ENCODE results near the gene CNTN5. TPM values are rescaled to one million over a fixed set of nuclear protein-coding genes. Genes with fewer than 3 reads are reported as not detected.

CNTN5 gene
- total RNA-seq, 1 donor from 2014 or later, result 0.15 TPM

DNA sequence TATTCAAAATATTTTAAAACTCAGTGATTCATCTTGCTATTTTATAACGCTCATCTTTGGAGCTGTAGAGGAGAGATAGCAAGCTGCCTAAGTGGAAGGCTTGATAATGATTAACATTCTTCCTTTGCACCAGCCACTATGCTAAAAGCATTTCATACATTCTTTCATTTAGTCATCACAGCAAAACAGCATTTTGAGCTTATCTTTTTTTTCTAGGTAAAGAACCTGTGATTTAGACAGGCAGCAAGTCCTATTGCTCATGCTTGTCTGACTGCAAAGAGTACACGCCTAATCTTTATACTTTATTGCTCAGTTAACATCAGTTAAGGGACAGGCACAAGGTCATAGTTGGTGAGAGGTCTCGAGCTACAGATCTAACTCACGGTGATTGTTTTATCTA lies 953.2 kb downstream of the CNTN5 start:
- no peak for DNase-seq (ENCODE audit: low spot score)
- TF ChIP-seq, protein P1, sequence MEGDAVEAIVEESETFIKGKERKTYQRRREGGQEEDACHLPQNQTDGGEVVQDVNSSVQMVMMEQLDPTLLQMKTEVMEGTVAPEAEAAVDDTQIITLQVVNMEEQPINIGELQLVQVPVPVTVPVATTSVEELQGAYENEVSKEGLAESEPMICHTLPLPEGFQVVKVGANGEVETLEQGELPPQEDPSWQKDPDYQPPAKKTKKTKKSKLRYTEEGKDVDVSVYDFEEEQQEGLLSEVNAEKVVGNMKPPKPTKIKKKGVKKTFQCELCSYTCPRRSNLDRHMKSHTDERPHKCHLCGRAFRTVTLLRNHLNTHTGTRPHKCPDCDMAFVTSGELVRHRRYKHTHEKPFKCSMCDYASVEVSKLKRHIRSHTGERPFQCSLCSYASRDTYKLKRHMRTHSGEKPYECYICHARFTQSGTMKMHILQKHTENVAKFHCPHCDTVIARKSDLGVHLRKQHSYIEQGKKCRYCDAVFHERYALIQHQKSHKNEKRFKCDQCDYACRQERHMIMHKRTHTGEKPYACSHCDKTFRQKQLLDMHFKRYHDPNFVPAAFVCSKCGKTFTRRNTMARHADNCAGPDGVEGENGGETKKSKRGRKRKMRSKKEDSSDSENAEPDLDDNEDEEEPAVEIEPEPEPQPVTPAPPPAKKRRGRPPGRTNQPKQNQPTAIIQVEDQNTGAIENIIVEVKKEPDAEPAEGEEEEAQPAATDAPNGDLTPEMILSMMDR (IDR thresholded peaks at IDR 0.05; ENCODE audit: unreplicated experiment), result no peak
- Mint-ChIP-seq H3K36me3 (ENCODE audit: low read depth, unreplicated experiment) (no peaks in the 10 kb centered on the region), H3K4me1 (ENCODE audit: unreplicated experiment) (peaks cover 1% of the 10 kb centered on the region), H3K27ac (ENCODE audit: unreplicated experiment) (no peak overlapping the region), H3K9me3 (ENCODE audit: unreplicated experiment) (no peaks in the 10 kb centered on the region), H3K4me3 (ENCODE audit: unreplicated experiment) (no peak overlapping the region), H3K27me3 (ENCODE audit: unreplicated experiment) (no peaks in the 10 kb centered on the region)

DNA sequence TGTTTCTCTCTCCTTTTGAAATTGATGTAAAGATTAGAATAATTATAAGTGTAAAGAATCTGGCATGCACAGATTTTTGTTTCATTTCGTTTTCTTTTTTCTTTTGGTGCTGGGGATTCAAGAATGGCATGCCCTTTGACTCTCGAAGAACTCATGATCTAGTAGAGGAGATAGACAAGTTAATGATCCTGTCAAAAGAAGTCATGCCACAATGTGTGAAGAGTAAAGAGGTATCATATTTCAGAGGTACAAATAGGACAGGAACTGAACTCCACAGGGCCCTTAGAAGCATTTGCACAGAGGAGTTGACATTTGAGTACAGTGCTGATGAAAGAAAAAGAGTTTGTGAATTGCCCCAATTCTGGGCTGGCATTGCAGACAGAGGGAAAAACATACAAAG lies 958.3 kb downstream of the CNTN5 start:
- Mint-ChIP-seq H3K27me3 (ENCODE audit: unreplicated experiment) (no peaks in the 10 kb centered on the region), H3K27ac (ENCODE audit: unreplicated experiment) (no peak overlapping the region), H3K4me3 (ENCODE audit: unreplicated experiment) (no peak overlapping the region), H3K4me1 (ENCODE audit: unreplicated experiment) (peaks cover 4% of the 10 kb centered on the region), H3K36me3 (ENCODE audit: low read depth, unreplicated experiment) (no peaks in the 10 kb centered on the region), H3K9me3 (ENCODE audit: unreplicated experiment) (no peaks in the 10 kb centered on the region)
- DNase-seq (ENCODE audit: low spot score), result no peak
- TF ChIP-seq, protein P1 (IDR thresholded peaks at IDR 0.05; ENCODE audit: unreplicated experiment), result no peak

DNA sequence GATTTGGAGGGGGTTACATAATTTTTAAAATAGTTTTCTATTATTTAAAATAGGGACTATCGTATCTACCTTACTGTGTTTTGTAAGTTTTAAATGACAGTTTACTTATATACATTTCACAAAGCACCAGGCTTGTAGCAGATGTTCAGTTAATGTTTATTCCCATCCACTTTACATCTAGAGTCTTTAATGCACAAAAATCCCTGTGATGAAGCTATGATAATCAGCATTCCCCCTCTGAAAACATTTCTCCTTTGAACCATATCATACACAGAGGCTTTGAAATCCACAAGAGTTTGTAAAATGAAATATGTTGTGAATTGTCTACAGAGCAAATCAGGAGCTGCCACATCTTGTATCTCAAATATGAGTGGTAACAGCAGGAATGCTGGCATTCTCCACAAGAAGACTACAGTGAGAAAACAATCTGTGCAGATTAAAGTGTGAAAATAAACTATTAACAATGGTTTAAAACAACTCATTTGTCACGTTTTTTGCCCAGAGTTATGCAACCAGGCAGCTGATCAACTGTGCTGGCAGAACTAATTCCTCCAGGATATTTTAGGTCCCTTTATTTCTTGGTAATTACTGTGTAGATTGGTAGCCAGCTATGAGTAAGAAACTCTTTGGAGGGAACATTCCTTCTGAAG lies 967.2 kb downstream of the CNTN5 start:
- DNase-seq (ENCODE audit: low spot score), result no peak
- H3K4me3 Mint-ChIP-seq (ENCODE audit: unreplicated experiment), result no peak overlapping the region
- H3K4me1 Mint-ChIP-seq (ENCODE audit: unreplicated experiment), result no peaks in the 10 kb centered on the region
- H3K36me3 Mint-ChIP-seq (ENCODE audit: low read depth, unreplicated experiment), result no peaks in the 10 kb centered on the region
- H3K27ac Mint-ChIP-seq (ENCODE audit: unreplicated experiment), result no peak overlapping the region
- H3K27me3 Mint-ChIP-seq (ENCODE audit: unreplicated experiment), result no peaks in the 10 kb centered on the region
- TF ChIP-seq, protein P1 (IDR thresholded peaks at IDR 0.05; ENCODE audit: unreplicated experiment), result no peak
- no peaks in the 10 kb centered on the region for H3K9me3 Mint-ChIP-seq (ENCODE audit: unreplicated experiment)

DNA sequence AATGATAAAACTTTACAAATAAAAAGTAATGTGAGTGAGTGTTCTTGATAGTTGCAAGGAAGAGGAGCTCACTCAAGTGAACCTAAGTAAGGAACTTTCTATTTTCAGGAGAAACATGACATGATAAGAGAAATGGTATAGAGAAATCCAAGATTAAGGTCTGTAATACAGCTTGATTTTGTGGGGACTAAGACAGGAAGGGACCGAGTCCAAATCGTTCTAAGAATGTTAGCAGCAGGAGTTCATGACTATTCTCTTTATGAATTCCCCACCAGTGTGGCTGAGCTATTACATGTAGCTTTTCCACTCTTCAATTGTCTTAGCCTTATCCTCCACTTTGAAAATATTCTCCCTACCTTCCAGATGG lies 967.7 kb downstream of the CNTN5 start:
- Mint-ChIP-seq H3K4me3 (ENCODE audit: unreplicated experiment) (no peak overlapping the region), H3K4me1 (ENCODE audit: unreplicated experiment) (no peaks in the 10 kb centered on the region), H3K27me3 (ENCODE audit: unreplicated experiment) (no peaks in the 10 kb centered on the region), H3K9me3 (ENCODE audit: unreplicated experiment) (no peaks in the 10 kb centered on the region), H3K36me3 (ENCODE audit: low read depth, unreplicated experiment) (no peaks in the 10 kb centered on the region), H3K27ac (ENCODE audit: unreplicated experiment) (no peak overlapping the region)
- no peak for DNase-seq (ENCODE audit: low spot score)
- TF ChIP-seq, protein P1 (IDR thresholded peaks at IDR 0.05; ENCODE audit: unreplicated experiment), result no peak

DNA sequence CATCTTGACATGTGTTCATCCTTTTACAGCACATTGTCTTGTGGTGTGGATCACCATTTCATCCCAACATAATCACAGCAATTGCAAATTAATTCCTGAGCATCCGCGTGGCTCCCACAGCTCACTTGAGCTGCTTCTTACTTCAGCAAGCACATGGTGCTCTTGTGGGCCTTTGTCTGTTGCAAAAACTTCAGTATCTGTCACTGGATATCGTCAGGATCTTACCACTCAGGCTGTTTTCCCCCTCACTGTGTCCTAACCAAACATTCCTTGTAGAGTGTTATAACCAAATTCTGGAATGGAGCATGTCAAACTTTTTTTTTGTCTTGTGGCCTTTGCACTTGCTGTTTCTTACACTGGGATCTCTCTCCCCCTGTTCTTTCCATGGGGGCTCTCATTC lies 983.2 kb downstream of the CNTN5 start:
- no peaks in the 10 kb centered on the region for H3K27me3 Mint-ChIP-seq (ENCODE audit: unreplicated experiment)

More for the DNA sequence above, 983.2 kb downstream of the CNTN5 start:
- no peak for DNase-seq (ENCODE audit: low spot score)
- Mint-ChIP-seq H3K4me1 (ENCODE audit: unreplicated experiment) (no peaks in the 10 kb centered on the region), H3K9me3 (ENCODE audit: unreplicated experiment) (no peaks in the 10 kb centered on the region), H3K27ac (ENCODE audit: unreplicated experiment) (no peak overlapping the region), H3K4me3 (ENCODE audit: unreplicated experiment) (no peak overlapping the region), H3K36me3 (ENCODE audit: low read depth, unreplicated experiment) (no peaks in the 10 kb centered on the region)
- TF ChIP-seq, protein P1 (IDR thresholded peaks at IDR 0.05; ENCODE audit: unreplicated experiment), result no peak

Data from endothelial cell (in vitro differentiated cells).